GM21367 (cell line): Measurements from ENCODE around the gene GRK5.

Experiments
- ATAC-seq: cut with Tn5 transposase; IDR thresholded peaks from one replicate; pipeline ENCODE4 v1.9.1; 2021; ENCODE audit not compliant: unreplicated experiment

GRK5 gene

DNA sequence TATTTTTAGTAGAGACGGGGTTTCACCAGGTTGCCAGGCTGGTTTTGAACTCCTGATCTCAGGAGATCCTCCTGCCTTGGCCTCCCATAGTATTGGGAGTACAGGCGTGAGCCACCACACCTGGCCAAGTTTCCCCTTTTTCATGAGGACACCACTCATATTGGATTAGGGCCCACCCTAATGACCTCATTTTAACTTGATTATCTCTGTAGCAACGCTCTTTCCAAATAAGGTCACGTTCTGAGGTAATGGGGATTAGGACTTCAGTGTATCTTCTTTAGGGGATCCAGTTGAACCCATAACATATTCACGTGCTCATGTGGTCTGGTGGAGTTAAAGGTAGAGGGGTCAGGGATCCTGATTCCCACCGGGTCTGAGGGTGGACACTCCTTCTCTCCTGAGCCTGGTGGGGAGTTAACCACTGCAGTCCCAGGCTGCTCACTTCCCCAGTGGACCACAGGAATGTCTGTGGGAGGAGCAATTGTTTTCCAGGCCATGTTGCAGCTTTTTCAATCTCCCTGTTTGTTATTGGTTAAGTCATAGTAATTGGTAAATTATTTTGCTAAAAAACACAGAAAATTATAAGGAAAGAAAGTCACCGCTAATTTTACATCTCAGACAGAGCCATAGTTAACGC is 130.5 kb downstream of the GRK5 start:
- no peak for ATAC-seq

DNA sequence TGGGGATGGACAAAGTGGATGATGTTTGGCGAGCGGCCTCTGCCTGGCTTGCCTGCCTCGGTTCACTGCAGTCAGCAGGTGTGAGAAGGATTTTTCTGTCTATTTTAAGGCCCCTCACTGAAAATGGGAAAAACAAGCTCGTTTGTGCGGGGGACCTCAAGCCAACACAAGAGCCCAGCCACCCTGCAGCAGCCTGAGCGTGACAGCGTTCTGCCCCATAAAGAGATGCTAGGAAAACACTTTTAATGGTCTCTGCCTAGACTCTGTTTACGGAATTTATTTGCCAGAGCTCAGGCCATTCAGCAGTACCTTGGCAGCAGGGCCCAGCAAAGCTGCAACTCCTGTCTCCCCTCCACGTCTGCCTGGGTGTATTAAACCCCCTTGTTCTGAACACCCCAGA is 131.7 kb downstream of the GRK5 start:
- no peak for ATAC-seq

DNA sequence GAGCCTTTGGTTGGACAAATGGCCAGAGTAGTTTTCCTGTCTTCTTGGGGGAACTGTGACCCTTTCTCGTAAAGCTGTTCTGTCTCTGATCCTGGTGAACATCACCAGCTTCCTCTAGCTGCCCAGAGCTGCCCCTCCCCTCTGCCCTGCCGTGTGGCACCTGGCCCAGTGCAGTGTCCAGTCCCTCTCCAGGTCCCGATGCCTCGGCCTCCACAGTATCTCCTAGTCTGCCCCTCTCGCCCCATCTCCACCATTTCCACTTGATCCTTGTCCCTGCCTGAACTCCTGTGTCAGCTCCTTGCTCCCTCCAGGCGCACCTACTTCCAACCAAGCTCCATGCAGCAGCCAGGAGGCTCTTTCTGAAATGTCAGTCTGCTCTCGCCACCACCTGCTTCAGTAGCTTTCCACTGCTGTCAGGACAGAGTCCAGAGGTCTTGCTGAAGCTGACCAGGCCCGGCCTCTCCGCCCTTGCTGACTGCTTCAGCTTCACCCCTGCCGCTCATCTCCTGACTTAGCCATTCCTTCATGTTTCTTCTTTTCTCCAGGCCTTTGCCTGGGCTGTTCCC is 133.6 kb downstream of the GRK5 start:
- ATAC-seq: no peak

DNA sequence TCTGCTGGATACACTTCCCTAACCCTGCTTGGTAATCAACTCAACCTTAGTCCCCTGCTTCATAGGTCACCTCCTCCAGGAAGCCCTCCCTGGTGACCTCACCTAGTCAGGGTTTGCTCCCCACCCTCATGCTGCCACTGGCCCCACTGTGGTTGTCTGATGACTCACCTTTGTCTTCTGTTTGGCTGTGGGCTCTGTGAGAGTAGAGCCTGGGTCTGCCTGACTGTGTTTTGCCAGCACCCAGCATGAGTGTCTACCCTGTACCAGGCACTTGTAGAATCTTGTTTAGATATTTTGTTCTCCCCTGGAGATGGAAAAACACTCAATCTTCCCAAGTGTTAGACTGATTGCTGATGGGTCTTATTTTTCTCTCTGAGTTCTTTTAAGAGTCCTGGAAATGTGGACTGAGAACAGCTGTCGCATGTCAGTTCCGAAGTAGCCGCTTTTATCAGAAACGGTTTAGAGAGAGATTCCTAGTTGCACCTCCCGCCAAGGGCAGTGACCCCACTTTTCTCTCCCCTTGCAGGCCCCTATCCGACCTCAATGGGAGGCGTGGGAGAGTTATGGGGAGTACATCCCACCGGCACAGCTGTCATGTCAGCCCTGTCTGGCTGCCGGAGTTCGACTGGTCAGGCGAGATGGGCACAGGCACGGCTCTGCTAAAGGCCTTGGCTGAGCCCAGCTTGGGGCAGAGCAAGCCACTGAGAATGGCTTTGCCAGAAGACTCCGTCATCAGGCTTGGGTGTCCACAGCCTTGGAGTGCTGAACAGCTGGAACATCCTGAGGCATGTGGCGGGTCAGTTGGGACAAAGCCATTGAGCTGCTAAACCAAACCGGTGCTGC is 134.3 kb downstream of the GRK5 start:
- ATAC-seq: no peak

DNA sequence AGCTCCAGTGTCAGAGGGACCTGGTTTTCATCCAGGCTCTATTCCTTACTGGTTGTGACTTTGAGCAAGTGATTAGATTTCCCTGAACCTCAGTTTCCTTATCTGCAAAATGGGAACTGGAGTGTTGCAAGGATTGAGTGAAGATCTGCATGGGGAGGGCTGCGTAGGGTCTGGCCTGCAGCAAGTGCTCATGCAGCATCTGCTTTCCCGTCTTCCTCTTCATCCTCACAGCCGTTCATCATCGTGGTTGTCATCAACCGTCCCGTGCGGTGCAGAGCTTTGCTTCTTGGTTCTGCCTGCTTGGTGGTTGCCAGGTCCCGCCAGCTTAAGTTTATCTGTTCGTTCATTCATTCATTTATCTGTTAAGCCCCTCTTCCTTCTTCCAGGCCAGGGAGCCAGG is 135.0 kb downstream of the GRK5 start:
- ATAC-seq: no peak

DNA sequence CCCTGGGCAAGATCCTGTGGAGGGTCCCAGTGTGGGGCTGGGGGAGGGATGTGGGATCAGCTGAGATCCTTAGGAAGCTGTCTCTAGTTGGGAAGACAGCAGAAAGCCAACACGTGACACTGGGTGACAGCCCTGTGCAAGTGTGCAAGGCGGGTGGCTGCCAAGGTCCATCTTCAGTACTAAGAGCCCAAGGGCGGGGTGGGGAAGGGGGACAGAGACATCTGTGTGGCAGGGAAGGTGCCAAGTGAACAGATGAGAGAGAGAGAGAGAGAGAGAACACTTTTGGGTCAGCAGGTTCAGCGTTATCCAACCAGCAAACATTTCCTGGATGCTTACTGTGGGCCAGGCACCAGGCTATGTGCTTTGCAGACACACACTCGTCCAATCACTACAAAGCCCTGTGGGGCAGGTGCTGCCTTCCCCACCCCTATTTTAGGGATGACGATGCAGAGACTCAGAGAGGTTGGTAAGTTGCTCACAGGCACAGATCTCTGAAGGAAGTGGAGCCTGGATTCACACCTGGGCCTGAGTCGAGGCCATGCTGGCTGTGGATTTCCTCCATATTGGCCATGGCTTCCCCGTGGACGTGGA is 135.7 kb downstream of the GRK5 start:
- no peak for ATAC-seq

DNA sequence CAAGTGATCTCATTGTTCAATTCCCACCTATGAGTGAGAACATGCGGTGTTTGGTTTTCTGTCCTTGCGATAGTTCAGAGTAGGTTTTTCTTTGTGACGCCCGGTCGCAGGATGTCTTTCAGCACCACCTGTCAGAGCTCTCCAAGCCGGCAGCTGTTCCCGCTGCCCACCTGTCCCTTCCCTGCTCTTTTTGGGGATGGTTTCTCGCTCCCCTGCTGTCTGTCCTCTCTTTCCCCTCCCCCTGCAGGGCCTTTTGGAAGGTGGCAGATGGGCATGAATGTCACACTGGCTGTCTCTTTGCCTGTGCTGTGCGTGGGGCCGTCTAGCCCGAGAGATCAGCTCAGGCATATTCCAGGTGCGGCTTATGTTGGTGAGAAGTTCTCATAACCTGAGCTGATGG is 137.0 kb downstream of the GRK5 start:
- no peak for ATAC-seq

DNA sequence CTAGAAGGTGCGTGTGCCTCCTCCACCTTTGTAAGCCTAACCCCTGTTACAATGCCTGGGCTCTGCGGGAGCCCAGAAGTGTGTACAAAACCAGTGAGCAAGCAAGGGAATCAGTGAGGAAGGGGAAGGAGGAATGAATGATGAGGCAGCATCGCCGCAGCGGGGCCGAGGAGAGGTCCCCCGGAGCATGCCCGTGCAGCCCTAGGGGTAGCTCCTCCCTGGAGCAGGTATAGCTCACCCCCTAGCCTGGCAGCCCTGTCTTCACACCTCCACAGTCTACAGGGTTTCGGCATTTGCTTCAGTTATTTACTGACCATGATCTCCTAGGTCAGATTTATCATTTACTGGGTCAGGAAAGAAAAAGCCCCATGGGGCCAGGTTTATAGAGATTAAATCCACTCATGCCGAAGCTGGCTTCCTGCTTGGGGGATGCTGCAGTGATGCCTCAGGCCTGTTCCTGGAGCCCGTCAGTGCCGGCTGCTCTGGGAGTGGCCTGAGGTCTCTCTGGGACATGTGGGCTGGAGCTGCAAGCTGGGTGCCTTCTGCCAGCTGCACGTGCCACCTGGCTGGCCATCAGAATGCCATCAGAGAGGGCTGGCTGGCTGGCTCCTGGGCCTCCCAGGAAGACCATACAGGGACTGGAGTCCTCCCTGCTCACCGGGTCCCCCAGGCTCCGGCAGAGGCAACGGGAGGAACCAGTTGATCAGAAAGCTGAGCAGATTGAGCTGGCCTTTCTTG is 138.9 kb downstream of the GRK5 start:
- ATAC-seq: no peak

DNA sequence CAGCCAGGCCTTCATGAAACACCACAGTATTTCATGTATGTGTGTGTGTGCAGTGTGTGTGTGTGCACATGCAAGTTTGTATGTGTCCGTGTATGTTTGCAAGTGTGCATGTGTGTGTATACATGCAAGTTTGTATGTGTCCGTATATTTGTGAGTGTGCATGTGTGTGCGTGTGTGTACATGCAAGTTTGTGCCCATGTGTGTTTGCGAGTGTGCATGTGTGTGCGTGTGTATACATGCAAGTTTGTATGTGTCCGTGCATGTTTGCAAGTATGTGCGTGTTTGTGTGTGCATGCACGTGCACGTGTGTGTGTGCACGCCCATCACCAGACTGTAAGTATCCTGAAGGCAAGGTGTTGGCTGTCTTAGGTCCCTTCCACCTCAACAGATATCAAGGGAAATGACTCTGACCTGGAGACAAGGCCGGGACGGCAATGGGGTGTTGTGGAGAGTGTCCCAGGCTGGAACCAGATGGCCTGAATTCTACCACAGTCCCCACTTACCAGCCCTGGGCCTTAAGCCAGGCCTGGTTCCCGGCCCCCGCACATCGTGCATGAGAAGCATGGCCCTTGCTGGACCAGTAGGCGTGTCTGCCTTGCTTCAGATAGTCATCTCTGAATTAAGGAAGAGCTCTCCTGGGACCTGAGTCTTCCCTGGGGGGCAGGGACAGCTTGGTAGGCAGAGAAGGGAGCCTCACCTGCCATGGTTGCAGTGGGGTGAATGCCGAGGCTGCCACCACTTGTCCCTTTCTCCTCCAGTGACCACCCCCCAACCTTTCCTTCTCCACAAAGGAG is 140.0 kb downstream of the GRK5 start:
- no peak for ATAC-seq

DNA sequence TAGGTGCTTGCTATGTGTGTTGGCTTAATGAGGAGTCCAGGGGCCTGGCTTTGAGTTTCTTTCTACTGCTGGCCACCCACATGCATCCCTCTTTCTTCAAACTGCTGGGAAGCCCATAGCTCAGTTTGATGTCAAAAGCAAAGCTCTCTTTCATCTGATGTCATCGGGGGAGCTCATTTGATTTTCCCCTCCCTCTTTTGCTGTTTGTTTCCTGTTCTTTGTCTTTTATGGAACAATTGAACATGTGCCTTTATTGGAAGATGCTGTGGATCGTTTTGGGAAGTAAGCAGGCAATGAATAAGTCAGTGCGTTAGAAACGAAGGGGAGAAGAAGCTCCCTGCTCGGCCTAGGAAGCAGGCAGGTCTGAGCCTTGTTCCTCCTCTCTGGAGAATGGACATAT is 140.7 kb downstream of the GRK5 start:
- no peak for ATAC-seq

DNA sequence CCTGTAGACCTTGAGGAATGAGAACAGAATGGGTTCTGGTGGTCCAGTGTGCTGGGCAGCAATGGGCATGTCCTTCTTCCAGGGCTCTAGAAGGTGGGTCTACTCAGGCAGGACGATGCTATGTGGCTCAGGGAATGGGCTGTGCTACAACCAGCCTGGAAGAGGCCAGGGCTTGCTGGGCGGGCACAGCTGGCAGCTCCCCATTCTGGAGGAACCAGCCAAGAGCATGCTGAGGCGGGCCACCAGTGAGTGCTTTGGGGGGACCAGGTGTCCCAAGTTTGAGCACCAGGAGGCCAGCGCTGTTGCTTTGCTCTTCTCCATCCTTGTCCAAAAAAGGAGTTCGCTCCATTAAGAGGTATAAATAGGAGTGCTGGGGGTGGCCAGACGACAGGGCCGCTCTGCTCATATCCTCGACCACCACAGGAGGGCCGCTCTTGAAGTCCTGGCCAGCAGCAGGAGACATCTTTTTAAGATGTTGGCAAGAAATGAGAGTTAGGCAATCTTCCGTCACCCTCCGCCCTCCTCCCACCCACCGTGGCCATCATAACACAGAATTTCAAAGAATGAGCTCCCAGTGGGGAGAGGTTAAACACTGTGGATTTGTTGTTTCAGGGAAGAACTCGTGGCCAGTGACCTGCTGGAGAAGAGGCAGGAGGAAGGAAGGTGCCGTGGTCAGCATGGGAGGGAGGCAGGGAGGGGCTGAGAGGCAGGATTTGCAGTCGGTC is 141.3 kb downstream of the GRK5 start:
- no peak for ATAC-seq

DNA sequence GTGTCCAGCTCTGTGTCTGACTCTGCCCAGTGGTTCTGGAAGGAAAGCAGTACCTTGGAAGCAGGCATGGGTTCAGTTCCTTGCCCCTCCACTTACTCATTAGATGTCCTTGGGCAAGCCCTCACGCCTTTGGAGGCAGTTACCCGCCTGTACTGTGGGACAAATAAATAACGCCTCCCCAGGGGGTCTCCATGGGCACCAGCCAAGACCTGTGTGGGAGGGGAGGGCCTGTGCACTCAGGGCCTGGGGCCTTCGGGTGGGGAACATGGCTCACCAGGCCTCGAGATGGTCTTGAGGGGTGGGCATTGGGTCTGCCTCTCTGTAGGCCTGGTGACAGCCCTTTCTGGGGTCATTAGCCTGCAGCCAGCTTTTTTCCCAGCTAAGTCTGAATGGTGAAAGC is 142.0 kb downstream of the GRK5 start:
- ATAC-seq: no peak

DNA sequence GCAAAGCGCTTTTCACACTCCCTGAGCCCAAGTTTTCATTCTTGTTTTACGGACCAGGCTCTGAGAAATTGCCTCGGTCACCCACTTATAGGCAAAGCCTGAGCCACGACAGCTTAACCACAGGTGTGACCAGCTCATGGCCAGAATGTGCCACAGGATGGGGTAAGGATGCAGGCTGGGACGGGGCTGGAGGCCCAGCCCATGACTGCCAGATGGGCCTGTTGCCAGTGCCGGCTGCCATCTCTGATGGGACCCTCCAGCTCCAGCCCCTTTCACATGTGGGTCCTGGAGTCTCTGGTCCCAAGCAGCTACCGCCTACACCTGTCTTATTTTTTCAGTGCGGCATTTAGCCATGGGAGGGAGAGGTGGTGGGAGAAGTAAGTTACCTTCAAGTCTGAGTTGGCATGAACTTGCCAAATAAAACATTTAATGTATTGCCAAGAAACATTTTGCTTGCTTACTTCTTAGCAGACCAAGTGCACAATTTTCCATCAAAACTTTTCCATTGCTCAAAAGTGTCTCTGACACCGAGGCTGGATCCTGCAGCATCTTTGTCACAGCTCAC is 142.6 kb downstream of the GRK5 start:
- no peak for ATAC-seq

DNA sequence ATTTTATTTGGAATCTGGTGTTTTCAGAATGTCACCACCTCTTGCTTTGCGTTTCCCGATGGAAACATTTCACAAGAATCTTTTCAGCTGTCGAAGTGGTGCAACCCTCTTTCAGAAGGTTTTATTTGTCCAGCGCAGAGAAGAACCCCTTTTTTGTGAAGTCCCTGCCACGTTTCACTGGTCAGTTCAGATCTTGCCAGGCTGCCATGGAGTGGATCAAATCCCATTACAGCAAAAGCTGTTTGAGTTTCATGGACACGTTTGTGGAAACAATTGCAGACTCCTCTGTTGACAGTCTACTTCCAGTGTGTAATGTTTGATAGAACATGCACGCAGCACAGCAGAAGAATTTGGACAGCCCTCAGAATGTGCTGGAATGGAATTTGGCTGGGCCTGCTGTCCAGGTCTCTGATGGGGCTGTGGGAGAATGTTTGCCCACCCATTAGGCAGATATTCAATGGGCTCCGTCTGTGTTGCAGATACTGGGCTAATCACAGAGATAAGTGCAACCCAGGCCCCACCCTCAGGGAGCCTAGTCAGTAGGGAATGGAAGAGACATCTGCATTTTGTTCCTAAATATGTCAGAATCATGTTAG is 143.2 kb downstream of the GRK5 start:
- no peak for ATAC-seq

DNA sequence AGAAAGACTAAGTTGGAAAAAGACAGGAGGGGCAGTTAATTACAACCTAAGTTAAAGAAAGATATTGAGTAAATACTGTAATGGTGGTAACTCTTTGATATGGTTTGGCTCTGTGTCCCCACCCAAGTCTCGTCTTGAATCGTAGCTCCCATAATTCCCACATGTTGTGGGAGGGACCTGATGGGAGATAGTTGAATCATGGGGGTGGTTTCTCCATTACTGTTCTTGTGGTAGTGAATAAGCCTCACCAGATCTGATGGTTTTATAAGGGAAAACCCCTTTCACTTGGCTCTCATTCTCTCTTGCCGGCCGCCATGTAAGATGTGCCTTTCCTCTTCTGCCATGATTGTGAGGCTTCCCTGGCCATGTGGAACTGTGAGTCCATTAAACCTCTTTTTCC is 143.8 kb downstream of the GRK5 start:
- ATAC-seq: no peak

DNA sequence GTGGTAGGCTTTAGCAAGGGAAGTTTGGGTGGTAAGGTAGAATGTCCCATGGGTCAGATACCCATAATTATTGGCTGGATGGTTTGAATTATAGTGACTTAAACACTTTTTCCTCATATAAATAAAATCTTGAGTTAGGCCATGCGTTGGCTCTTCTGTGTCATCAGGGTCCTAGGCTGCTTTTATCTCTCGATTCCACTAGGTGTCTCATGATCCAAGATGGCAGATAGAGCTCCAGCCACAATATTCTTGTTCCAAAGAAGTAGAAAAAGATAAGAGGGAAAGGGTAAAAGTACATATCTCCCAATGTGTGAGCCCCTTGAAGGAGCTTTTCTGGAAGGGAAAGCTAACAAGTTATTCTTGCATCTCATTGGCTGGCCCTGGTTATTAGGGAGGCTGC is 144.7 kb downstream of the GRK5 start:
- ATAC-seq: no peak

DNA sequence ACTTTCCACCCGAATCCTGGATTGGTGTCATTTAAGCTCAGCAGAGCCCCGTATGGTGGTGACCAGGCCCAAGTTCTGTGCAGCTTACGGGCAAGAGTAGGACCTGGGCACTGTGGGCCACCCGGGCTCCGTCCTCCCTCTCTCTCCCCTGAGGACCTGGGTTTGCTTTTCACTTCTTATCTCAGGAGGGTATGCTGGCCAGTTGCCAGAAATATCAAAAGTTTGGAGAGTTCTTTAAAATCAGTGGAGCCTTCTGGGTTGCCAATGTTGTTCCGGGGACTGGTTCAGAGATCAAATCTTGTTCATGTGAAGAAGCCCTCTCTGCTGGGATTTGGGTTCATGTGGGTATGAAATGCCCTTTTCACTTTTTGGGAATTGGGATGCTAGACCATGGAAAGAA is 145.4 kb downstream of the GRK5 start:
- ATAC-seq: no peak

DNA sequence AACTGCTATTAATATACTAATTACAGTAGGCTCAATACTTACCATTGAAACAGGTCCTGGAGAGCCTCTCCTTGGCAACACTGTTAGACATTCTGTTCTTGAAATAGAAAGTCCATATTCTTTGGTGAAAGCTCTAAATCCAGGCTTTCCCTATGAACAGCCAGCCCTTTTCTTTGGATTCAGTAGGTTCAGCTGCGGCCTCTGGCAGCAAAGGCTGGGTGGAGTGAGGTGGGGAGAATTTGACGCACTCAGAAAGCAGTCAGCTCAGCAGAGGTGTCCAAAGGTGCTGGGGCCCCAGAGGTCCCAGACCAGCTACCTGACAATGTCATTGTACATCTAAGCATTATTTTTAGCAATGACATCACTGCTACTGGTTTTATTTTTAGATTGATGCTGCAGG is 146.1 kb downstream of the GRK5 start:
- ATAC-seq: no peak

DNA sequence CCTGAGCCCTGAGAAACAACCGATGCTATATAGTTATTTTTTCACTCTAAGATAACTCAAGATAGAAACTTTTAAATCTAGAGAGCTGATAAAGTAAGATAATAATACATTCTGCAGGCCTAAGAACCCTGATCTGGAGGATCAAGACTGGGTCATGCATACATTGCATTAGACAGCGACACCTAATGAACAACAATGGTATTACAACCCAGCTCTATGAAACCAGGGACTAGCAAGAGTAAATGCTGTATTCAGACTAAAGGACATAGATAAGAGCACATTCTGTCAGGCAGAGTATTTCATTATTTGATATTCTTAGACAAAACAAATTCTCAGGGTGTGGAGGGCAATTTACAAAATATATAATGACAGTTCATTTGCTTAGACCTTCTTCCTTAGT is 148.6 kb downstream of the GRK5 start:
- no peak for ATAC-seq
